HepG2 (cell line): ENCODE data around the gene SF3B5. TPM values are rescaled to one million over a fixed set of nuclear protein-coding genes. Genes with fewer than 3 reads are reported as not detected.

Source experiments
- CENPX ChIP-seq: sonication (generic); formaldehyde crosslinking; IDR thresholded peaks from 2 replicates; pipeline ENCODE4 v1.9.0; 2021; ENCODE audit warnings: mild to moderate bottlenecking, missing genetic modification reagents, moderate library complexity
- FIP1L1 ChIP-seq: fragments of 200-400 bp; formaldehyde crosslinking; IDR thresholded peaks from 2 replicates; pipeline ENCODE4 v1.6.1; 2018; ENCODE audit warnings: low read depth, mild to moderate bottlenecking, low read length, moderate library complexity, borderline replicate concordance; ENCODE audit not compliant: insufficient read depth
- HOXA9 ChIP-seq: sonication (generic); formaldehyde crosslinking; IDR thresholded peaks from 2 replicates; pipeline ENCODE4 v1.8.1; 2022; ENCODE audit warnings: missing genetic modification reagents, mild to moderate bottlenecking, moderate library complexity, borderline replicate concordance
- HOXD1 ChIP-seq: sonication (generic); formaldehyde crosslinking; IDR thresholded peaks from 2 replicates; pipeline ENCODE4 v1.5.0; 2020; ENCODE audit warnings: missing genetic modification reagents
- IKZF1 ChIP-seq: fragments of 450-650 bp; IDR thresholded peaks from 2 replicates; pipeline ENCODE4 v1.7.1; 2016
- MEIS2 ChIP-seq: sonication (generic); formaldehyde crosslinking; IDR thresholded peaks from 2 replicates; pipeline ENCODE4 v1.9.0; 2021; ENCODE audit warnings: mild to moderate bottlenecking, missing genetic modification reagents
- MXD1 ChIP-seq: sonication (generic); formaldehyde crosslinking; IDR thresholded peaks from 2 replicates; pipeline ENCODE4 v1.4.0; 2020; ENCODE audit warnings: mild to moderate bottlenecking, missing genetic modification reagents
- NR2F2 ChIP-seq: IDR thresholded peaks from 2 replicates; pipeline ENCODE4 v1.6.1; 2012; ENCODE audit warnings: low read depth, inconsistent platforms, borderline replicate concordance
- PHF8 ChIP-seq: sonication (generic); formaldehyde crosslinking; IDR thresholded peaks from 2 replicates; pipeline ENCODE4 v1.5.0; 2020; ENCODE audit warnings: missing genetic modification reagents
- POGZ ChIP-seq: sonication (generic); formaldehyde crosslinking; IDR thresholded peaks from 2 replicates; pipeline ENCODE4 v1.4.0; 2020; ENCODE audit warnings: mild to moderate bottlenecking, missing genetic modification reagents
- RBM22 ChIP-seq: fragments of 200-400 bp; formaldehyde crosslinking; optimal IDR thresholded peaks from 2 replicates; pipeline ENCODE3; 2017; ENCODE audit warnings: mild to moderate bottlenecking, low read length, moderate library complexity
- SRSF1 ChIP-seq: fragments of 200-400 bp; formaldehyde crosslinking; optimal IDR thresholded peaks from 2 replicates; pipeline ENCODE3; 2017; ENCODE audit warnings: mild to moderate bottlenecking, low read depth, low read length, moderate library complexity
- TIGD3 ChIP-seq: sonication (generic); formaldehyde crosslinking; IDR thresholded peaks from 2 replicates; pipeline ENCODE4 v1.5.1; 2020; ENCODE audit warnings: mild to moderate bottlenecking, missing genetic modification reagents, borderline replicate concordance
- ZNF331 ChIP-seq: sonication (generic); formaldehyde crosslinking; IDR thresholded peaks from 2 replicates; pipeline ENCODE4 v1.4.0; 2020; ENCODE audit warnings: missing genetic modification reagents
- ZNF713 ChIP-seq: sonication (generic); formaldehyde crosslinking; IDR thresholded peaks from 2 replicates; pipeline ENCODE4 v1.4.0; 2020; ENCODE audit warnings: mild to moderate bottlenecking, missing genetic modification reagents
- ZNF749 ChIP-seq: sonication (generic); formaldehyde crosslinking; IDR thresholded peaks from 2 replicates; pipeline ENCODE4 v1.8.0; 2022; ENCODE audit warnings: mild to moderate bottlenecking, missing genetic modification reagents, moderate library complexity, borderline replicate concordance
- polyA plus RNA-seq, 8 experiments: library from polyadenylated mRNA; depleted of rRNA in 3 of 8; stranded (reverse) in 7 of 8; unstranded in 1 of 8; fragments of >200 nt; fragmentation: Illumina TruSeq in 4 of 8; extraction: Trizol in 4 of 8; gene quantifications; 2 replicates each; pipeline versions ENCODE4 v1.2.1 to v1.2.3, GENCODE V29; 2011 to 2016; ENCODE audit warnings: low read depth in 4 of 8, missing spikeins in 1 of 8, mixed read lengths in 1 of 8; ENCODE audit not compliant: insufficient read depth in 1 of 8
- total RNA-seq, 5 experiments: library from RNA; depleted of rRNA; stranded (reverse); fragments of >200 nt; fragmentation: Illumina TruSeq; extraction: Trizol; gene quantifications; 2 replicates each; pipeline ENCODE4 v1.2.3, GENCODE V29; 2016; ENCODE audit warnings: low read depth in 1 of 5
- TF ChIP-seq, protein P1 (sequence below): sonication (generic); formaldehyde crosslinking; IDR thresholded peaks from 2 replicates; pipeline ENCODE4 v1.5.0; 2020; ENCODE audit warnings: missing genetic modification reagents
- TF ChIP-seq, protein P2 (sequence below): sonication (generic); formaldehyde crosslinking; IDR thresholded peaks from 2 replicates; pipeline ENCODE4 v1.9.0; 2021; ENCODE audit warnings: mild to moderate bottlenecking, missing genetic modification reagents
- TF ChIP-seq, protein P3 (sequence below), 2 experiments: fragments of 450-650 bp in 1 of 2; sonication (generic) in 1 of 2; formaldehyde crosslinking; IDR thresholded peaks; 2 replicates each; pipeline versions ENCODE4 v1.5.0 to v1.8.0; 2020 to 2022; ENCODE audit warnings: mild to moderate bottlenecking in 1 of 2, missing genetic modification reagents in 1 of 2

The SF3B5 gene
- total and polyA plus RNA-seq, 2 of the 13 experiments (the other 11 are each of a cell fraction or from before 2014, with no cell fraction given) = 263 to 292 TPM

- TF ChIP-seq RBM22 = peak; percentile 80
- no peak for TF ChIP-seq ZNF749 (CRISPR knock-in tag)
- TF ChIP-seq POGZ (CRISPR knock-in tag) = peak; percentile 100
- no peak for TF ChIP-seq HOXA9 (CRISPR knock-in tag)
- TF ChIP-seq HOXD1 (CRISPR knock-in tag) = peak; percentile 53; the same call in 1 of the 2 replicates
- peak; percentile 16; the same call in 1 of the 2 replicates for TF ChIP-seq ZNF713 (CRISPR knock-in tag)
- TF ChIP-seq TIGD3 (CRISPR knock-in tag) = no peak
- peak; percentile 98 for TF ChIP-seq PHF8
- peak; percentile 77 for TF ChIP-seq MXD1 (CRISPR knock-in tag)
- peak; percentile 94 for TF ChIP-seq ZNF331 (CRISPR knock-in tag)
- TF ChIP-seq, protein P1, sequence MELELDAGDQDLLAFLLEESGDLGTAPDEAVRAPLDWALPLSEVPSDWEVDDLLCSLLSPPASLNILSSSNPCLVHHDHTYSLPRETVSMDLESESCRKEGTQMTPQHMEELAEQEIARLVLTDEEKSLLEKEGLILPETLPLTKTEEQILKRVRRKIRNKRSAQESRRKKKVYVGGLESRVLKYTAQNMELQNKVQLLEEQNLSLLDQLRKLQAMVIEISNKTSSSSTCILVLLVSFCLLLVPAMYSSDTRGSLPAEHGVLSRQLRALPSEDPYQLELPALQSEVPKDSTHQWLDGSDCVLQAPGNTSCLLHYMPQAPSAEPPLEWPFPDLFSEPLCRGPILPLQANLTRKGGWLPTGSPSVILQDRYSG = no peak
- TF ChIP-seq, protein P2, sequence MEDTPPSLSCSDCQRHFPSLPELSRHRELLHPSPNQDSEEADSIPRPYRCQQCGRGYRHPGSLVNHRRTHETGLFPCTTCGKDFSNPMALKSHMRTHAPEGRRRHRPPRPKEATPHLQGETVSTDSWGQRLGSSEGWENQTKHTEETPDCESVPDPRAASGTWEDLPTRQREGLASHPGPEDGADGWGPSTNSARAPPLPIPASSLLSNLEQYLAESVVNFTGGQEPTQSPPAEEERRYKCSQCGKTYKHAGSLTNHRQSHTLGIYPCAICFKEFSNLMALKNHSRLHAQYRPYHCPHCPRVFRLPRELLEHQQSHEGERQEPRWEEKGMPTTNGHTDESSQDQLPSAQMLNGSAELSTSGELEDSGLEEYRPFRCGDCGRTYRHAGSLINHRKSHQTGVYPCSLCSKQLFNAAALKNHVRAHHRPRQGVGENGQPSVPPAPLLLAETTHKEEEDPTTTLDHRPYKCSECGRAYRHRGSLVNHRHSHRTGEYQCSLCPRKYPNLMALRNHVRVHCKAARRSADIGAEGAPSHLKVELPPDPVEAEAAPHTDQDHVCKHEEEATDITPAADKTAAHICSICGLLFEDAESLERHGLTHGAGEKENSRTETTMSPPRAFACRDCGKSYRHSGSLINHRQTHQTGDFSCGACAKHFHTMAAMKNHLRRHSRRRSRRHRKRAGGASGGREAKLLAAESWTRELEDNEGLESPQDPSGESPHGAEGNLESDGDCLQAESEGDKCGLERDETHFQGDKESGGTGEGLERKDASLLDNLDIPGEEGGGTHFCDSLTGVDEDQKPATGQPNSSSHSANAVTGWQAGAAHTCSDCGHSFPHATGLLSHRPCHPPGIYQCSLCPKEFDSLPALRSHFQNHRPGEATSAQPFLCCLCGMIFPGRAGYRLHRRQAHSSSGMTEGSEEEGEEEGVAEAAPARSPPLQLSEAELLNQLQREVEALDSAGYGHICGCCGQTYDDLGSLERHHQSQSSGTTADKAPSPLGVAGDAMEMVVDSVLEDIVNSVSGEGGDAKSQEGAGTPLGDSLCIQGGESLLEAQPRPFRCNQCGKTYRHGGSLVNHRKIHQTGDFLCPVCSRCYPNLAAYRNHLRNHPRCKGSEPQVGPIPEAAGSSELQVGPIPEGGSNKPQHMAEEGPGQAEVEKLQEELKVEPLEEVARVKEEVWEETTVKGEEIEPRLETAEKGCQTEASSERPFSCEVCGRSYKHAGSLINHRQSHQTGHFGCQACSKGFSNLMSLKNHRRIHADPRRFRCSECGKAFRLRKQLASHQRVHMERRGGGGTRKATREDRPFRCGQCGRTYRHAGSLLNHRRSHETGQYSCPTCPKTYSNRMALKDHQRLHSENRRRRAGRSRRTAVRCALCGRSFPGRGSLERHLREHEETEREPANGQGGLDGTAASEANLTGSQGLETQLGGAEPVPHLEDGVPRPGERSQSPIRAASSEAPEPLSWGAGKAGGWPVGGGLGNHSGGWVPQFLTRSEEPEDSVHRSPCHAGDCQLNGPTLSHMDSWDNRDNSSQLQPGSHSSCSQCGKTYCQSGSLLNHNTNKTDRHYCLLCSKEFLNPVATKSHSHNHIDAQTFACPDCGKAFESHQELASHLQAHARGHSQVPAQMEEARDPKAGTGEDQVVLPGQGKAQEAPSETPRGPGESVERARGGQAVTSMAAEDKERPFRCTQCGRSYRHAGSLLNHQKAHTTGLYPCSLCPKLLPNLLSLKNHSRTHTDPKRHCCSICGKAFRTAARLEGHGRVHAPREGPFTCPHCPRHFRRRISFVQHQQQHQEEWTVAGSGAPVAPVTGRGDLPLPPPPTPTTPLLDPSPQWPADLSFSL = no peak
- TF ChIP-seq CENPX (CRISPR knock-in tag) = no peak
- peak; percentile 90 for TF ChIP-seq SRSF1
- peak; percentile 43; the same call in 1 of the 2 replicates for TF ChIP-seq NR2F2
- peak; percentile 48; the same call in 1 of the 2 replicates for TF ChIP-seq MEIS2 (CRISPR knock-in tag)
- TF ChIP-seq, protein P3, sequence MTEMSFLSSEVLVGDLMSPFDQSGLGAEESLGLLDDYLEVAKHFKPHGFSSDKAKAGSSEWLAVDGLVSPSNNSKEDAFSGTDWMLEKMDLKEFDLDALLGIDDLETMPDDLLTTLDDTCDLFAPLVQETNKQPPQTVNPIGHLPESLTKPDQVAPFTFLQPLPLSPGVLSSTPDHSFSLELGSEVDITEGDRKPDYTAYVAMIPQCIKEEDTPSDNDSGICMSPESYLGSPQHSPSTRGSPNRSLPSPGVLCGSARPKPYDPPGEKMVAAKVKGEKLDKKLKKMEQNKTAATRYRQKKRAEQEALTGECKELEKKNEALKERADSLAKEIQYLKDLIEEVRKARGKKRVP (CRISPR knock-in tag; IDR thresholded peaks at IDR 0.05) = peak in 1 of 2 experiments; percentile 91; a peak in 2 of 4 replicates
- no peak for TF ChIP-seq IKZF1
- no peak for TF ChIP-seq FIP1L1
These were observed at the start of gene SF3B5 (continued) for GRCh38 chr6:144095134-144096002.
